K562 (cell line): ENCODE measurements around the gene RGS19. TPM values are rescaled to one million over a fixed set of nuclear protein-coding genes. Genes with fewer than 3 reads are reported as not detected.

Experiments
- ATAC-seq: fragments of 200-7000 bp; cut with Tn5 transposase; 3 replicates; pipeline ENCODE4 v1.9.1; 2020; ENCODE audit warnings: moderate library complexity
- BruUV-seq: library from RNA; stranded (reverse); fragments of 400-500 nt; replicated peaks from 2 replicates; lab custom pipeline; 2021; lab: Mats Ljungman, UMichigan
- CTCF ChIA-PET: fragments of 300-600 bp; formaldehyde crosslinking; extraction: SDS; loops from one replicate; lab custom pipeline; 2021; ENCODE audit warnings: low intra/inter-chr PET ratio; lab: Yijun Ruan, JAX
- POLR2A ChIA-PET: fragments of 300-600, 350-650 bp; sonication (Branson Sonifier 250); formaldehyde crosslinking; extraction: SDS; loops from one replicate; lab custom pipeline; 2021; ENCODE audit warnings: antibody characterized with exemption, inconsistent platforms; lab: Yijun Ruan, JAX
- DNase-seq, 4 experiments: peaks; one replicate each; pipeline versions ENCODE4 v3.0.0 to v3.0.0-alpha.2; 2011 to 2018; ENCODE audit warnings: low spot score in 3 of 4, mixed read lengths in 3 of 4; ENCODE audit errors: extremely low read depth in 1 of 4
- FAIRE-seq: peaks from 2 replicates; lab custom pipeline; 2011; peaks lifted over from hg19 to GRCh38; lab: Jason Lieb, UNC
- H2AFZ ChIP-seq: 2 replicates; pipeline ENCODE4 v1.6.0; 2011; ENCODE audit warnings: low read depth, low read length, control low read depth, inconsistent platforms
- H3K27ac ChIP-seq: fragments of 200-600 bp; 3 replicates; pipeline ENCODE4 v1.8.0; 2011; ENCODE audit warnings: low read depth, mild to moderate bottlenecking, control low read depth, inconsistent platforms, low read length, moderate library complexity, mixed read lengths; ENCODE audit errors: extremely low read depth
- H3K27me3 ChIP-seq, 2 experiments: fragments of 300-600 bp in 1 of 2; 2 replicates in 1 of 2; 3 replicates in 1 of 2; pipeline versions ENCODE4 v1.6.0 to v1.8.0; 2011; ENCODE audit warnings: inconsistent platforms in 2 of 2, low read length in 2 of 2, mild to moderate bottlenecking in 1 of 2, mixed read lengths in 1 of 2, moderate library complexity in 1 of 2; ENCODE audit not compliant: control insufficient read depth in 2 of 2, insufficient read depth in 2 of 2
- H3K36me3 ChIP-seq: fragments of 300-600 bp; 3 replicates; pipeline ENCODE4 v1.8.0; 2011; ENCODE audit warnings: mild to moderate bottlenecking, low read length, inconsistent platforms; ENCODE audit not compliant: control insufficient read depth, insufficient read depth
- H3K4me1 ChIP-seq, 2 experiments: fragments of 200-600 bp in 1 of 2; replicated peaks in 1 of 2; 2 replicates in 1 of 2; 3 replicates in 1 of 2; pipeline versions ENCODE4 v1.5.1 to v1.8.0; 2011; ENCODE audit warnings: inconsistent platforms in 2 of 2, low read length in 2 of 2, mild to moderate bottlenecking in 1 of 2, mixed read lengths in 1 of 2, moderate library complexity in 1 of 2; ENCODE audit not compliant: control insufficient read depth in 2 of 2, insufficient read depth in 2 of 2
- H3K4me2 ChIP-seq: 2 replicates; pipeline ENCODE4 v1.6.1; 2011; ENCODE audit warnings: low read length, control low read depth, inconsistent platforms, mixed read lengths; ENCODE audit not compliant: insufficient read depth
- H3K4me3 ChIP-seq: fragments of 200-600 bp; sonication (generic), shearing (Covaris generic); 2 replicates; pipeline ENCODE4 v1.5.1; 2016; ENCODE audit warnings: control low read depth, inconsistent platforms
- H3K79me2 ChIP-seq: fragments of 200-600 bp; 3 replicates; pipeline ENCODE4 v1.8.0; 2011; ENCODE audit warnings: low read length, inconsistent platforms; ENCODE audit not compliant: control insufficient read depth, insufficient read depth
- H3K9ac ChIP-seq, 2 experiments: 2 replicates each; pipeline versions ENCODE4 v1.6.0 to v1.6.1; 2011; ENCODE audit warnings: low read depth in 2 of 2, low read length in 2 of 2, control low read depth in 1 of 2, inconsistent platforms in 1 of 2, mild to moderate bottlenecking in 1 of 2, mixed read lengths in 1 of 2; ENCODE audit not compliant: insufficient read depth in 1 of 2
- H3K9me1 ChIP-seq: one replicate; pipeline ENCODE4 v1.6.0; 2011; ENCODE audit warnings: inconsistent platforms, mild to moderate bottlenecking, low read length, moderate library complexity; ENCODE audit not compliant: control insufficient read depth, insufficient read depth
- H3K9me3 ChIP-seq: replicated peaks from 2 replicates; pipeline ENCODE4 v1.5.1; 2011; ENCODE audit warnings: low read depth, low read length, inconsistent platforms; ENCODE audit not compliant: control insufficient read depth, insufficient read depth
- H4K20me1 ChIP-seq: replicated peaks from 2 replicates; pipeline ENCODE4 v1.6.1; 2011; ENCODE audit warnings: low read length, inconsistent platforms, mixed read lengths; ENCODE audit not compliant: control insufficient read depth, insufficient read depth
- ETV6 ChIP-seq, 3 experiments: fragments of 150-350 bp in 1 of 3; sonication (generic) in 1 of 3; formaldehyde crosslinking in 1 of 3; IDR thresholded peaks; 2 replicates each; pipeline versions ENCODE4 v1.6.1 to v1.8.0; 2014 to 2022; ENCODE audit warnings: borderline replicate concordance in 2 of 3, low read depth in 2 of 3, antibody characterized with exemption in 1 of 3, low read length in 1 of 3, mild to moderate bottlenecking in 1 of 3, missing genetic modification reagents in 1 of 3
- JUNB ChIP-seq: fragments of 450-650 bp; formaldehyde crosslinking; conservative IDR thresholded peaks from 2 replicates; pipeline ENCODE4 v1.4.0; 2020; ENCODE audit warnings: mild to moderate bottlenecking
- L3MBTL2 ChIP-seq: fragments of 450-650 bp; IDR thresholded peaks from 2 replicates; pipeline ENCODE4 v1.6.1; 2016; ENCODE audit warnings: mild to moderate bottlenecking, moderate library complexity
- NFE2 ChIP-seq: IDR thresholded peaks from 2 replicates; pipeline ENCODE4 v1.6.1; 2014; ENCODE audit warnings: antibody characterized with exemption, low read depth
- ZFP36 ChIP-seq: fragments of 150-350 bp; IDR thresholded peaks from 2 replicates; pipeline ENCODE4 v1.6.1; 2018; ENCODE audit warnings: low read length, low read depth; ENCODE audit not compliant: partially characterized antibody
- ZKSCAN8 ChIP-seq: fragments of 200-800 bp; sonication (Bioruptor generic); IDR thresholded peaks from 2 replicates; pipeline ENCODE4 v1.6.1; 2016; ENCODE audit warnings: missing genetic modification characterization, missing compliant biosample characterization
- ZNF253 ChIP-seq: fragments of 250-450 bp; sonication (Bioruptor Pico); conservative IDR thresholded peaks from 2 replicates; pipeline ENCODE4 v1.6.1; 2021; ENCODE audit warnings: mild to moderate bottlenecking
- ZNF263 ChIP-seq: sonication (generic); formaldehyde crosslinking; IDR thresholded peaks from 2 replicates; pipeline ENCODE4 v1.8.0; 2022; ENCODE audit warnings: mild to moderate bottlenecking, missing genetic modification reagents, borderline replicate concordance
- WGBS: fragments of 100-300 bp; shearing (Covaris generic); methylation state at CpG from one replicate; pipeline ENCODE4 v1.1.6; 2016; ENCODE audit warnings: low coverage, mixed read lengths; ENCODE audit not compliant: insufficient coverage; ENCODE audit errors: missing lambda C conversion rate; 5-methylcytosine and 5-hydroxymethylcytosine counted together
- in situ Hi-C: fragments of 300-500 bp; cut with MboI; formaldehyde crosslinking; loops from 4 replicates; pipeline ENCODE4 v1.15.0; 2018; ENCODE audit warnings: inconsistent platforms, mixed read lengths
- intact Hi-C: fragments of 100-400 bp; cut with micrococcal nuclease; formaldehyde crosslinking; loops from 2 replicates; pipeline ENCODE4 v1.14.2; 2022
- polyA plus RNA-seq, 8 experiments: library from polyadenylated mRNA; depleted of rRNA in 4 of 8; stranded (reverse) in 5 of 8; unstranded in 3 of 8; fragments of >200 nt; fragmentation: Nextera tagmentation in 2 of 8; fragmentation: Illumina TruSeq in 1 of 8; extraction: Ambion mirVana in 2 of 8; extraction: Trizol in 1 of 8; gene quantifications; 2 replicates each; pipeline versions ENCODE4 v1.2.1 to v1.2.3, GENCODE V29; 2011 to 2014; ENCODE audit warnings: inconsistent platforms in 1 of 8, missing spikeins in 1 of 8
- total RNA-seq, 7 experiments: library from RNA; depleted of rRNA in 6 of 7; stranded (reverse); fragments of >200 nt in 6 of 7; fragmentation: Illumina TruSeq in 2 of 7; extraction: Trizol in 2 of 7; gene quantifications; 2 replicates each; pipeline versions ENCODE4 v1.2.1 to v1.2.3, GENCODE V29; 2011 to 2021; ENCODE audit warnings: low replicate concordance in 1 of 7

Gene RGS19
- total and polyA plus RNA-seq, 9 of the 15 experiments (the other 6 are each of a cell fraction or from before 2014, with no cell fraction given), result 0.41 to 23.7 (median 14.6) TPM

GRCh38 chr20:64104667-64105451 is 25.5 kb upstream of the RGS19 start:
- no peak overlapping the region for H3K27ac ChIP-seq
- no peaks in the 10 kb centered on the region for H3K79me2 ChIP-seq
- H3K27me3 ChIP-seq, result peaks cover 50 to 86% of the 10 kb centered on the region in 2 experiments
- FAIRE-seq (no peak), DNase-seq (no peak), ATAC-seq (no peak)
- no peaks in the 10 kb centered on the region for H3K9me3 ChIP-seq
- H3K4me3 ChIP-seq, result no peak overlapping the region
- no TSS peak for BruUV-seq
- H4K20me1 ChIP-seq, result peaks cover 16% of the 10 kb centered on the region
- POLR2A ChIA-PET, result no interaction called here
- WGBS, result 4% methylated on average over 21 of the region's 25 CpGs
- CTCF ChIA-PET, result no interaction called here
- in situ Hi-C loops (no loop called here), intact Hi-C loops (no loop called here)
- H3K9me1 ChIP-seq, result peaks cover 2% of the 10 kb centered on the region
- H3K4me2 ChIP-seq, result no peak overlapping the region
- H3K36me3 ChIP-seq, result no peaks in the 10 kb centered on the region
- H2AFZ ChIP-seq, result no peak overlapping the region
- TF ChIP-seq ZNF263 (peak; percentile 92), L3MBTL2 (no peak), NFE2 (no peak), ZKSCAN8 (CRISPR knock-in tag) (no peak), JUNB (CRISPR knock-in tag) (no peak), ZNF253 (CRISPR knock-in tag) (no peak), ETV6 (IDR thresholded peaks at IDR 0.05; ENCODE audit: borderline replicate concordance in 1 of 2, low read depth in 2 of 2, low read length in 1 of 2) (no peak), ETV6 (CRISPR knock-in tag; IDR thresholded peaks at IDR 0.05; ENCODE audit: borderline replicate concordance) (no peak), ZFP36 (no peak)
- peaks cover 0 to 53% of the 10 kb centered on the region in 2 experiments; a peak in 4 of 5 replicates for H3K4me1 ChIP-seq
- no peak overlapping the region for H3K9ac ChIP-seq
